ENCODE measurements around the gene MNT.

The MNT gene

GRCh38 chr17:2406903-2407790, 6.3 kb upstream of the MNT start:
- TF ChIP-seq CTCF (IDR thresholded peaks at IDR 0.05; ENCODE audit: control insufficient read depth, insufficient read depth, low read depth, low read length, missing control alignments) = no peak
- peak; percentile 66 for DNase-seq (ENCODE audit: low read depth)
- H3K4me3 ChIP-seq (ENCODE audit: control insufficient read depth, low read depth, low read length) = no peak overlapping the region

- TF ChIP-seq CTCF (IDR thresholded peaks at IDR 0.05; ENCODE audit: control insufficient read depth, insufficient read depth, low read depth, low read length, missing control alignments) = no peak
- no peak for DNase-seq (ENCODE audit: low read depth)
- no peak overlapping the region for H3K4me3 ChIP-seq (ENCODE audit: control insufficient read depth, low read depth, low read length)
Observed at GRCh38 chr17:2406271-2406902, 5.5 kb upstream of the MNT start.

- peak; percentile 81 for DNase-seq (ENCODE audit: low read depth)
- no peak for TF ChIP-seq CTCF (IDR thresholded peaks at IDR 0.05; ENCODE audit: control insufficient read depth, insufficient read depth, low read depth, low read length, missing control alignments)
Observed at GRCh38 chr17:2405247-2405926, 4.5 kb upstream of the MNT start.

GRCh38 chr17:2403044-2403443, 2.2 kb upstream of the MNT start:
- no peak for DNase-seq (ENCODE audit: low read depth)
- H3K4me3 ChIP-seq (ENCODE audit: control insufficient read depth, low read depth, low read length) = no peak overlapping the region
- TF ChIP-seq CTCF (IDR thresholded peaks at IDR 0.05; ENCODE audit: control insufficient read depth, insufficient read depth, low read depth, low read length, missing control alignments) = no peak

More at GRCh38 chr17:2405247-2405926, 4.5 kb upstream of the MNT start:
- no peak overlapping the region for H3K4me3 ChIP-seq (ENCODE audit: control insufficient read depth, low read depth, low read length)

DNA sequence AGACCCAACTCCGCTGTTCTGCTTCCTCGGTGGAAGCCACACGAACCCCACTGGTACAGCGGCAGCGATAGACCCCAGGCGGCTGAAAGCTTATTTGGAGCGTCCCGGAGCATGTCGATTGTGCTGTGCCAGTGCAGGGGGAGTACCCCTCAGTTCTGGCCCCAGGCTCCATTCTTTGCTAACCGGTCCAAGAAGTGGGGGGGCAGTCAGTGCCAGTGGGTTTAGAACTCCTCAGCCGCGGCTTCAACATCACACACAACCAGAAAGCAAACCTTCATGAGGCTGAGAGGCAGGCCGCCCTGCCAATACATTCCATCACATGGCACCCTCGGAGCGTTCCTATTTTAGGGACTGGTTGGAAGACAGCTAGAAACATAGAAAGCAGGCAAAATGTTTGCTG, 1.7 kb upstream of the MNT start:
- peak overlapping the region; percentile 36 for H3K4me3 ChIP-seq (ENCODE audit: control insufficient read depth, low read depth, low read length)
- no peak for DNase-seq (ENCODE audit: low read depth)
- no peak for TF ChIP-seq CTCF (IDR thresholded peaks at IDR 0.05; ENCODE audit: control insufficient read depth, insufficient read depth, low read depth, low read length, missing control alignments)

GRCh38 chr17:2401426-2402221, 764 bp upstream of the MNT start:
- peak; percentile 98 for DNase-seq (ENCODE audit: low read depth)
- no peak for TF ChIP-seq CTCF (IDR thresholded peaks at IDR 0.05; ENCODE audit: control insufficient read depth, insufficient read depth, low read depth, low read length, missing control alignments)
- peak overlapping the region; percentile 63 for H3K4me3 ChIP-seq (ENCODE audit: control insufficient read depth, low read depth, low read length)
